GM11168 (cell line): ENCODE results near the gene OCA2.
"Not testable (repeated sequence)": the region's sequence is repeated elsewhere in the genome, so short reads cannot be mapped to it uniquely, and the experiment has no call there.

Experiments
- in situ Hi-C: fragments of 300-500 bp; cut with MboI; formaldehyde crosslinking; loops from one replicate; pipeline ENCODE4 v1.12.0; 2022; ENCODE audit warnings: low sequenced_read_pairs; ENCODE audit not compliant: unreplicated experiment

Gene OCA2

DNA sequence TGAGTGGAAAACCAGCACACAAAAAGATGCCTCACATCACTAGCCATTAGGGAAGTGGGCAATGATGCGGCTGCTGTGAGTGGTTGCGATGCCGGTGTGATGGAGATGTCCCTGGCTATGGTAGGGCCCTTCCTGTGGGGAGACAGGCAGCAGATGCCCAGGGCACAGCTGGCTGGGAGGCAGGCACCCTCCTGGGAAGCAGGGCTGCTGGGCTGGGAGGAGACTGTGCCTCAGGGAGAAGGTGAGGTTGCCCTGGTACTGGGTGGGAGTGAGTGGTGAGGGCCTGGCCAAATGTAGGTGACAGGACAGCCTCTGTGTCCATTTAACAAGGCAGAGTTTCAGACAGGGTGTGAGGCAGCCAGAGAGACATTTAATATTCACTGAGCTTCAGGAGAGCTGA lies 335.6 kb downstream of the OCA2 start:
- in situ Hi-C loops = no loop called here

- in situ Hi-C loops = no loop called here
These were observed 336.6 kb downstream of the OCA2 start for GRCh38 chr15:27762471-27762870.

DNA sequence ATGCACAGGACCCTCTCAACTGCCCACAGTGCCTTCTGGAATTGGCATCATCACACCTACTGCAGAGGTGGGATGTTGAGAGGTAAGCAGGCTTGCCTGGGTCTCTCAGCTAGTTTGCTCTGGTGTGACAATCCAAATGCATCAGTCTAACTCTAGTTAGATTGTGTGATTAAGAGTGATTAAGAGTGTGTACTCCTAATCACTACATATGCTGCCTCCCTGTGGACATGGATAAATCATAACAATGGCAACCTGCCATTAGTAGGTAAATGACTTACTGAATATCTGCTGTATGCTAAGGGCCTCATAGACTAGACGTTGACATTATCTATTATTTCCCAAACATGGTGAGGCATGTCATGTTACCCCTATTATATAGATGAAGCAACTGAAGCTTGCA lies 342.1 kb downstream of the OCA2 start:
- in situ Hi-C loops = no loop called here

- in situ Hi-C loops = no loop called here
These were observed 346.4 kb downstream of the OCA2 start for GRCh38 chr15:27752691-27753090.

GRCh38 chr15:27747997-27748396 lies 351.1 kb downstream of the OCA2 start:
- in situ Hi-C loops = no loop called here

GRCh38 chr15:27746401-27746955 lies 352.6 kb downstream of the OCA2 start:
- in situ Hi-C loops = no loop called here

DNA sequence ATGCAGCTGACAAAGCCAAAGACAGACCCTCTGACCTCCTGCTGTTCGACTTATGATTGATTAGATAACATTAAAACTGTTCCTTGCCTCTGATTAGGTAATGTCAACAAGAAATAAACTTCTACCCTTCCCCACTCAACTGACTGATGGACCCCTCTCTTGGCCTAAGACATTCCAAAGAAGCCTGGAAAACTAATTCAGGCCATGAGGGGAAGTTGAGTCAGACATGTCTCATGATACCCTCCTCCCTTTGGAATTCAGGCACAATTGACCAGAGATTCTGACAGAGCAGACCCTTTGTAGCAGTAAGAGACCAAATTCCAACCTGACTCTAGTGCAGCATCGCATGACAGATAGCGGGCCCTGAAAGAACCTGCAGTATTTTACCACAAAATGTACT lies 354.5 kb downstream of the OCA2 start:
- in situ Hi-C loops = no loop called here

DNA sequence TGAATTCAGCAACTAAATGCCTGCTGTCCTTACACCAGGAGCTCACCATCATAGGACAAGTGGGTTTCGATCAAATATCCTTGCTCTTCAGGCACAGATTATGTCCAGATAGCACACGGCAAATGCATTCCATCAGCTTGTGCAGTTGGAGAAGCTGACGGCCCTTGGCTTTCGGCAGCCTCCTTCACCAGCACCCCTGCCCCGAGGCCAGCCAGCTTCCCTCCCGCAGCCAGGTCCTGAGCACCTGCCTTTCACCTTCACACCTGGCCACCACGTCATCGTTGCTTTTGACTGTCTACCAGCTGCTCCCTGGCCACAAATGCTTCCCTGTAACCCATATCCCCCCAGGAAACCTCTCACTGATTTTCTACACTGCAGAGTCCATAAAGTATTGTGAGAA lies 355.5 kb downstream of the OCA2 start:
- in situ Hi-C loops = no loop called here

DNA sequence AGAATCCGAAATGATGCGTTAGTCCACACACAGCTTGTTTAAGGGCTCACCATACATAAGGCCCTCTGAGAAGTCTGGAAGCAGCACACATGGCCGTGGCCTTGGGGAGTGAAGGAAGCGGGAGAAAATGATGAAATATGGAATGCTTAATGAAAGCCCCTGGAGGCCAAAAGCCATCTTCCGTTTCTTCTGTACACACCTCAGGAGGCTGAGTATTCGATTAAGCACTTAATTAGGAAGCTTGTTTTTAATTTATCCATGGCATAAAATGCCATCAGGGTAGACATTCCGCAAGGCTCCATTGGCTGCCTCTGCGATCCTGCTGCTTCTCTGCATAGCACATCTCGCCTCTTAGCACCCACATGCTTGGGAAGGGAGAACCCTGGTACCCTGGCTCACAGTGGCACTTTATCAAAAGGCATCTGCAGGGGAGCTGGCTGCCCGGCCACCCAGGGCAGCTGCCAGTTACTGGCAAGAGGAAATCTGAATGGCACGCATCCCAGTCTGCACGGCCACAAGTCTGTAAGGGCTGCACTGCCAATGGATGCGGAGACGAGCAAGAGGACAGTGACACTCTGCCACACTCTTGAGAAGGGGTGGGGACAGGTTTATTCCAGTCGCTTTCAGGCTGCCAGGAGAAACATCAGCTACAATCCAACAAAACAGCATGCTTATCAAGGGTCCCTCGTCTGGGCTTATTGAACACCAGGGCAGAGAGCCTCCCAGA lies 356.2 kb downstream of the OCA2 start:
- in situ Hi-C loops = no loop called here

- in situ Hi-C loops = no loop called here
These were observed 357.8 kb downstream of the OCA2 start for GRCh38 chr15:27741226-27741860.

DNA sequence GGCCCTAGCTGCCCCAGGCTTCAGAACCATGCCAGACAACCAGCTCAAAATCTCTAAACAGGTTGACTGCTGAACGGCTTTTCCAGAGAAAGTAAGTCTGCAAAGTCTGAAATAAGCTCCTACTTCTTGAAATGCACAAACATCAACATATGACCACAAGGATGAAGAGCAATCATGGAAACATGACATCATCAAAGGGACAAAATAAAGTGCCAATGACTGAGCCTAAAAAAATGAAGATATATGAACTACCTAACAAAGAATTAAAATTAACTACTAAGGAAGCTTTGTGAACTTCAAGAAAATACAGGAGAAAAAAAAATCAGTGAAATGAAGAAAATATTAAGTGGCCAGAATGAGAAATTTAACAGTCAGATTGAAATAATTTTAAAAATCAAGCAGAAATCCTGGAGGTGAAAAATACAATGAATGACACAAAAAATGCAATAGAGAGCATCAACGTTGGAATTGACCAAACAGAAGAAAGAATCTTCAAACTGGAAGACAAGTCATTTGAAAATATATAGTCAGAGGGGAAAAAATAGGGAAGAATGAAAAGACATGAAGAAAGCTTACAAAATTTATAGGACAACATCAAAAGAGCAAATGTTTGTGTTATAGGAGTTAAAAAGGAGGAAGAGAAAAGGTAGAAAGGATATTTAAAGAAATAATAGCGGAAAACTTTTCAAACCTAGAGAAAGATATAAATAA lies 364.2 kb downstream of the OCA2 start:
- in situ Hi-C loops = no loop called here

GRCh38 chr15:27731776-27732175 lies 367.3 kb downstream of the OCA2 start:
- in situ Hi-C loops = no loop called here

GRCh38 chr15:27730868-27731267 lies 368.2 kb downstream of the OCA2 start:
- in situ Hi-C loops = no loop called here

GRCh38 chr15:27725731-27726130 lies 373.4 kb downstream of the OCA2 start:
- in situ Hi-C loops = no loop called here

GRCh38 chr15:27723821-27724220 lies 375.3 kb downstream of the OCA2 start:
- in situ Hi-C loops = no loop called here

- in situ Hi-C loops = no loop called here
These were observed 377.0 kb downstream of the OCA2 start for GRCh38 chr15:27722102-27722501.

GRCh38 chr15:27714675-27715074 lies 384.4 kb downstream of the OCA2 start:
- in situ Hi-C loops = no loop called here

DNA sequence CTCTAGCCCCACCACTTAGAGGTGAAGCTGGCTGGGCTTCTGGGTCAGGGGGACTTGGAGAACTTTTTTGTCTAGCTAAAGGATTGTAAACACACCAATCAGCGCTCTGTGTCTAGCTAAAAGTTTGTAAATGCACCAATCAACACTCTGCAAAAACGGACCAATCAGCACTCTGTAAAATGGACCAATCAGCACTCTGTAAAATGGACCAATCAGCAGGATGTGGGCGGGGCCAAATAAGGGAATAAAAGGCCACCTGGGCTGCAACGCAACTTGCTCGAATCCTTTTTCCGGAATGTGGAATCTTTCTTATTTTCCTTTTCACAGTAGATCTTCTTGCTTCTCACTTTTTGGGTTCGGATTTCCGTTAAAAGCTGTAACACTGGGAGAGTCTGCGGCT lies 385.3 kb downstream of the OCA2 start:
- in situ Hi-C loops = not testable (repeated sequence)

DNA sequence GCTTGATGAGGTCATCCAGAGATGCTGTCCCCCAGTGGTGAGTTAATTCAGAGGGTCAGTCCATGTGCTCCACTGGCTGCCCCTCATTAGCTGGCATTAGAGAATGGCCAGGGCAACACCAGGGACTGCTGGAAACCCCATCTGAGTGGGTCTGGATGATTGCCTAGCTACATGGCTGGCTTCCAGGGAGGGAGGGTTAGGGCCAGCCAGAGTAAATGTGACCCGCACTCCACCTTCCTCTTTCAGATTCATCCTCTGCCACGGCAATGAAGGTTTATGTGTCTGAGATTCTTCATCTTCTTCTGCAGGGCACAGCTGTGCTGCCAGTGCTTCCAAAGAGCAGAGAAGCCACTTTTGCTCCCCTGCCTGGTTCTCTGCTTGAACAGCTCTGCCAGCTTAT lies 391.9 kb downstream of the OCA2 start:
- in situ Hi-C loops = no loop called here

- in situ Hi-C loops = no loop called here
These were observed 392.8 kb downstream of the OCA2 start for GRCh38 chr15:27706300-27706699.

- in situ Hi-C loops = no loop called here
These were observed 394.1 kb downstream of the OCA2 start for GRCh38 chr15:27705056-27705455.
